HG03439 (cell line): Measurements from ENCODE around the gene GNA14.
"Not testable (repeated sequence)": the region's sequence is repeated elsewhere in the genome, so short reads cannot be mapped to it uniquely, and the experiment has no call there.

Source experiments
- ATAC-seq: cut with Tn5 transposase; IDR thresholded peaks from one replicate; pipeline ENCODE4 v1.9.1; 2021; ENCODE audit warnings: mild to moderate bottlenecking, moderate library complexity; ENCODE audit not compliant: unreplicated experiment

GNA14 gene

GRCh38 chr9:77421506-77422265, 226.4 kb downstream of the GNA14 start:
- no peak for ATAC-seq

GRCh38 chr9:77420641-77421040, 227.5 kb downstream of the GNA14 start:
- ATAC-seq, result no peak

GRCh38 chr9:77418226-77418625, 229.9 kb downstream of the GNA14 start:
- no peak for ATAC-seq

GRCh38 chr9:77417566-77417965, 230.6 kb downstream of the GNA14 start:
- no peak for ATAC-seq

- not testable (repeated sequence) for ATAC-seq
These were observed 239.6 kb downstream of the GNA14 start for GRCh38 chr9:77408521-77408920.

GRCh38 chr9:77403239-77403638, 244.9 kb downstream of the GNA14 start:
- no peak for ATAC-seq

- no peak for ATAC-seq
These were observed 245.8 kb downstream of the GNA14 start for GRCh38 chr9:77402286-77402685.

- no peak for ATAC-seq
These were observed 248.2 kb downstream of the GNA14 start for GRCh38 chr9:77399964-77400363.

GRCh38 chr9:77398581-77398980, 249.5 kb downstream of the GNA14 start:
- not testable (repeated sequence) for ATAC-seq

GRCh38 chr9:77392328-77392727, 255.8 kb downstream of the GNA14 start:
- no peak for ATAC-seq

- ATAC-seq, result no peak
These were observed 256.3 kb downstream of the GNA14 start for GRCh38 chr9:77391834-77392233.

- no peak for ATAC-seq
These were observed 261.9 kb downstream of the GNA14 start for GRCh38 chr9:77386187-77386586.

GRCh38 chr9:77384406-77384805, 263.7 kb downstream of the GNA14 start:
- ATAC-seq, result no peak

- no peak for ATAC-seq
These were observed 272.1 kb downstream of the GNA14 start for GRCh38 chr9:77375956-77376532.

- no peak for ATAC-seq
These were observed 273.9 kb downstream of the GNA14 start for GRCh38 chr9:77374266-77374665.
